DMS53 (cell line): ENCODE data around the gene ZMIZ2.

Experiments
- DNase-seq: peaks from one replicate; lab custom pipeline; 2025; lab: John Stamatoyannopoulos, UW

Gene ZMIZ2

GRCh38 chr7:44803828-44804519 lies 55.3 kb downstream of the ZMIZ2 start:
- DNase-seq = peak; percentile 16

- peak; percentile 42 for DNase-seq
Measured at GRCh38 chr7:44805950-44806349, 57.3 kb downstream of the ZMIZ2 start.

GRCh38 chr7:44808914-44809393 lies 60.3 kb downstream of the ZMIZ2 start:
- peak; percentile 56 for DNase-seq

- peak; percentile 40 for DNase-seq
Measured at GRCh38 chr7:44811093-44811492, 62.4 kb downstream of the ZMIZ2 start.

- no peak for DNase-seq
Measured at GRCh38 chr7:44811571-44811970, 62.9 kb downstream of the ZMIZ2 start.

GRCh38 chr7:44814919-44815318 lies 66.3 kb downstream of the ZMIZ2 start:
- peak; percentile 23 for DNase-seq

- DNase-seq = no peak
Measured at GRCh38 chr7:44819292-44819691, 70.6 kb downstream of the ZMIZ2 start.
